IMR-90 (cell line): ENCODE results near the gene MEGF8. TPM values are rescaled to one million over a fixed set of nuclear protein-coding genes. Genes with fewer than 3 reads are reported as not detected.

ENCODE experiments used
- ATAC-seq: fragments of 200-7000 bp; cut with Tn5 transposase; 2 replicates; pipeline ENCODE4 v1.9.1; 2020; ENCODE audit warnings: low read depth, mild to moderate bottlenecking, moderate library complexity
- BruUV-seq: library from RNA; stranded (reverse); fragments of 400-500 nt; replicated peaks from 2 replicates; lab custom pipeline; 2021; lab: Mats Ljungman, UMichigan
- CTCF ChIA-PET: fragments of 300-600 bp; formaldehyde crosslinking; extraction: SDS; loops from one replicate; lab custom pipeline; 2021; ENCODE audit warnings: antibody characterized with exemption; lab: Yijun Ruan, JAX
- POLR2A ChIA-PET: fragments of 300-600 bp; sonication (Branson Sonifier 250); formaldehyde crosslinking; loops from one replicate; lab custom pipeline; 2022; ENCODE audit warnings: antibody characterized with exemption; ENCODE audit not compliant: unreplicated experiment; lab: Charles Lee
- DNase-seq: peaks from one replicate; pipeline ENCODE4 v3.0.0; 2013
- H2AFZ ChIP-seq: replicated peaks from 2 replicates; pipeline ENCODE3; 2013; ENCODE audit warnings: low read length, mild to moderate bottlenecking; ENCODE audit not compliant: poor library complexity
- H2AK5ac ChIP-seq: 2 replicates; pipeline ENCODE4 v1.6.1; 2013; ENCODE audit warnings: low read depth, low read length, inconsistent platforms
- H2AK9ac ChIP-seq: replicated peaks from 2 replicates; pipeline ENCODE3; 2013; ENCODE audit warnings: mild to moderate bottlenecking, low read depth, low read length, moderate library complexity; ENCODE audit not compliant: poor library complexity
- H2BK120ac ChIP-seq: 2 replicates; pipeline ENCODE4 v1.6.1; 2013; ENCODE audit warnings: low read depth, low read length, inconsistent platforms
- H2BK15ac ChIP-seq: 3 replicates; pipeline ENCODE4 v1.6.1; 2013; ENCODE audit warnings: low read depth, low read length, inconsistent platforms
- H2BK20ac ChIP-seq: 2 replicates; pipeline ENCODE4 v1.6.1; 2013; ENCODE audit warnings: low read depth, mild to moderate bottlenecking, inconsistent platforms, low read length, moderate library complexity
- H2BK5ac ChIP-seq: 2 replicates; pipeline ENCODE4 v1.6.1; 2013; ENCODE audit warnings: mild to moderate bottlenecking, low read depth, low read length, inconsistent platforms; ENCODE audit not compliant: poor library complexity, severe bottlenecking
- H3K14ac ChIP-seq: replicated peaks from 2 replicates; pipeline ENCODE4 v1.6.1; 2013; ENCODE audit warnings: low read depth, low read length, inconsistent platforms
- H3K18ac ChIP-seq: 2 replicates; pipeline ENCODE4 v1.6.1; 2013; ENCODE audit warnings: low read depth, low read length, control low read depth
- H3K23ac ChIP-seq: 2 replicates; pipeline ENCODE4 v1.6.1; 2013; ENCODE audit warnings: low read depth, low read length, inconsistent platforms
- H3K27ac ChIP-seq: 2 replicates; pipeline ENCODE4 v1.5.1; 2013; ENCODE audit warnings: mild to moderate bottlenecking, control low read depth, low read length; ENCODE audit not compliant: insufficient read depth
- H3K27me3 ChIP-seq: 2 replicates; pipeline ENCODE4 v1.6.1; 2013; ENCODE audit warnings: low read length; ENCODE audit not compliant: control insufficient read depth, insufficient read depth
- H3K36me3 ChIP-seq: 2 replicates; pipeline ENCODE4 v1.6.1; 2013; ENCODE audit warnings: low read length, mixed read lengths; ENCODE audit not compliant: control insufficient read depth, insufficient read depth
- H3K4ac ChIP-seq: 2 replicates; pipeline ENCODE4 v1.6.1; 2013; ENCODE audit warnings: low read depth, low read length, inconsistent platforms
- H3K4me1 ChIP-seq: 2 replicates; pipeline ENCODE4 v1.6.1; 2013; ENCODE audit warnings: low read length, mixed read lengths; ENCODE audit not compliant: control insufficient read depth, insufficient read depth
- H3K4me2 ChIP-seq: 2 replicates; pipeline ENCODE4 v1.6.1; 2013; ENCODE audit warnings: low read depth, mild to moderate bottlenecking, control low read depth, low read length, moderate library complexity
- H3K4me3 ChIP-seq: 2 replicates; pipeline ENCODE4 v1.5.1; 2013; ENCODE audit warnings: low read depth, mild to moderate bottlenecking, control low read depth, low read length, moderate library complexity; ENCODE audit not compliant: insufficient read depth
- H3K56ac ChIP-seq: 2 replicates; pipeline ENCODE4 v1.6.1; 2013; ENCODE audit warnings: low read length, inconsistent platforms; ENCODE audit not compliant: insufficient read depth; ENCODE audit errors: extremely low read depth
- H3K79me1 ChIP-seq, 2 experiments: 2 replicates each; pipeline ENCODE4 v1.6.1; 2013; ENCODE audit warnings: low read length in 2 of 2, inconsistent platforms in 1 of 2, low read depth in 1 of 2
- H3K9ac ChIP-seq: 2 replicates; pipeline ENCODE4 v1.6.1; 2013; ENCODE audit warnings: low read depth, low read length, control low read depth
- H3K9me1 ChIP-seq: 2 replicates; pipeline ENCODE4 v1.6.1; 2013; ENCODE audit warnings: low read length, inconsistent platforms; ENCODE audit not compliant: insufficient read depth
- H3K9me3 ChIP-seq: 2 replicates; pipeline ENCODE4 v1.6.1; 2013; ENCODE audit warnings: low read length; ENCODE audit not compliant: control insufficient read depth, insufficient read depth
- H4K20me1 ChIP-seq: 2 replicates; pipeline ENCODE4 v1.6.1; 2013; ENCODE audit warnings: low read length, inconsistent platforms; ENCODE audit not compliant: insufficient read depth
- H4K5ac ChIP-seq: 2 replicates; pipeline ENCODE4 v1.6.1; 2013; ENCODE audit warnings: mild to moderate bottlenecking, low read depth, low read length, control low read depth
- H4K8ac ChIP-seq, 2 experiments: 2 replicates each; pipeline ENCODE4 v1.6.1; 2013; ENCODE audit warnings: low read depth in 2 of 2, low read length in 2 of 2, control low read depth in 1 of 2, inconsistent platforms in 1 of 2
- H4K91ac ChIP-seq: 2 replicates; pipeline ENCODE4 v1.6.1; 2013; ENCODE audit warnings: low read depth, low read length, inconsistent platforms; ENCODE audit not compliant: insufficient read depth
- FOS ChIP-seq: fragments of 150-350 bp; IDR thresholded peaks from 2 replicates; pipeline ENCODE4 v1.6.1; 2016; ENCODE audit warnings: low read depth, low read length
- MXI1 ChIP-seq: IDR thresholded peaks from 2 replicates; pipeline ENCODE4 v1.6.1; 2012; ENCODE audit warnings: low read depth, mild to moderate bottlenecking, low read length, moderate library complexity, borderline replicate concordance
- RAD21 ChIP-seq: IDR thresholded peaks from 2 replicates; pipeline ENCODE4 v1.6.1; 2012; ENCODE audit warnings: low read length, improper control_type of control experiment
- WGBS, 2 experiments: methylation state at CpG; one replicate each; pipeline versions ENCODE4 v1.1.5 to v1.1.7; 2013; ENCODE audit warnings: missing lambda C conversion rate in 2 of 2; ENCODE audit not compliant: insufficient read length in 1 of 2; ENCODE audit errors: extremely low coverage in 2 of 2; 5-methylcytosine and 5-hydroxymethylcytosine counted together
- dilution Hi-C: fragments of 300-500 bp; cut with HindIII; formaldehyde crosslinking; loops from one replicate; pipeline ENCODE4 v1.14.3; 2018; ENCODE audit warnings: low sequenced_read_pairs; ENCODE audit not compliant: unreplicated experiment
- in situ Hi-C: fragments of 300-500 bp; cut with MboI; formaldehyde crosslinking; loops from 3 replicates; pipeline ENCODE4 v1.14.3; 2019; ENCODE audit warnings: low sequenced_read_pairs, inconsistent platforms, mixed read lengths
- intact Hi-C: fragments of 100-400 bp; cut with micrococcal nuclease; formaldehyde crosslinking; loops from 2 replicates; pipeline ENCODE4 v1.10.0; 2022
- polyA plus RNA-seq, 3 experiments: library from polyadenylated mRNA; depleted of rRNA; stranded (reverse); fragments of >200 nt; gene quantifications; 2 replicates each; pipeline ENCODE4 v1.2.3, GENCODE V29; 2012; ENCODE audit warnings: low replicate concordance in 1 of 3
- total RNA-seq: library from RNA; depleted of rRNA; stranded (reverse); fragments of >200 nt; gene quantifications from 2 replicates; pipeline ENCODE4 v1.2.3, GENCODE V29; 2012

Gene MEGF8
- total and polyA plus RNA-seq, 2 of the 4 experiments (the other 2 are of a cell fraction): 2.3 to 12.5 TPM

DNA sequence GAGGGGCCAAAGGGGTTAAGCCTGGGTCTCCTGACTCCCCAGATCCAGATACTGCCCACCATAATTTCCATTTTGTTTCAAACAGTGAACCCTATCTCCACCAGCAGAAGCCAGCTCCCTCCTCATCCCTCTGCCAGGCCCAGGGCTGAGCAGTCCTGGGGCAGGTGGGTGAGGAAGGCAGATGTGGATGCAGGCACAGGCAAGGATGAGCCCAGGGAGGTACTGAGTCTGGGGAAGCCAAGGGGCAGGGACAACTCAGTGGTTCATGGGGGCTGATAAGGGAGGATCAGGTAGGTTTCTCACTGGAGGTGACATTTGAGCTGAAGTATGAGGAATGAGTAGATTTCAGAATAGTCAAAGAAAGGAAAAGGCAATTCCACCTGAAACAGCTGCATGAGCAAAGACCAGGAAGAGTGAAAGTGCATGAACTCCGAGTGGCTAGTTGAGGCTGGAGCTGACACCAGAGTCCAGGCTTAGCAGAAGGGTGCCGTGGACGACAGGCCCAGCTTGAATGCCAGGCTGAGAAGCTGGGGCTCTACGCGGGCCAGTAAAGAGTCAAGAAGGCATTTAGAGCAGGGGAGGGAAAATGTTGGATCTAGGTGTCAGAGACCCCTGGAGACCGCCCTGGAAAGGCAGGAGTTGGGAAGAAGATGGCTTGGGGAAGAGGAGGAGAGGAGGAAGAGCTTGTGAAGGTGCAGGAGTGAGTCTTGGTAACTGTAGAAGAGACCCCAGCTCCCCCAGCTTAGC, 46.1 kb upstream of the MEGF8 start:
- H3K4ac ChIP-seq: peak overlapping the region; percentile 59; the same call in 1 of the 2 replicates
- peak overlapping the region; percentile 65 for H3K4me3 ChIP-seq
- H2BK120ac ChIP-seq: no peak overlapping the region
- H2AK5ac ChIP-seq: peak overlapping the region; percentile 95
- H3K56ac ChIP-seq: peak overlapping the region; percentile 65; the same call in 1 of the 2 replicates
- POLR2A ChIA-PET: no interaction called here
- H3K9me1 ChIP-seq: peaks cover 17% of the 10 kb centered on the region
- H4K5ac ChIP-seq: peak overlapping the region; percentile 31; the same call in 1 of the 2 replicates
- WGBS, 2 experiments: 17% methylated on average over 4 of the region's 6 CpGs; no CpG with 5 or more reads in 1 of the 2 experiments
- H3K9ac ChIP-seq: peak overlapping the region; percentile 87
- H3K36me3 ChIP-seq: peaks cover 16% of the 10 kb centered on the region
- TF ChIP-seq FOS (no peak), MXI1 (0 out of 2 replicates have a peak, but pooled peaks have one; percentile 31), RAD21 (no peak)
- H3K18ac ChIP-seq: no peak overlapping the region
- peak overlapping the region; percentile 15 to 71; a peak in 2 of 4 replicates for H4K8ac ChIP-seq
- no peak overlapping the region for H2BK20ac ChIP-seq
- H3K4me1 ChIP-seq: peaks cover 46% of the 10 kb centered on the region
- peak overlapping the region; percentile 90 for H2AFZ ChIP-seq
- no peaks in the 10 kb centered on the region for H3K9me3 ChIP-seq
- H3K27ac ChIP-seq: peak overlapping the region; percentile 83
- no TSS peak for BruUV-seq
- H2BK5ac ChIP-seq: peak overlapping the region; percentile 63
- CTCF ChIA-PET: interaction anchor here (0.6 to 3.6 kb wide), 6 partner anchors 9 to 34 kb away, joined by 3 to 29 read pairs (median 4); partner anchors contain the start of gene CIC
- DNase-seq (no peak), ATAC-seq (no peak)
- H2AK9ac ChIP-seq: peak overlapping the region; percentile 97
- dilution Hi-C loops (no loop called here), in situ Hi-C loops (no loop called here), intact Hi-C loops (loop anchor here (1.0 kb wide), 1 partner anchor 33 kb away; no protein-coding TSS in a partner anchor)
- H3K79me1 ChIP-seq: peaks cover 38 to 77% of the 10 kb centered on the region in 2 experiments
- H3K23ac ChIP-seq: peak overlapping the region; percentile 58
- peak overlapping the region; percentile 59; the same call in 1 of the 2 replicates for H4K91ac ChIP-seq
- H4K20me1 ChIP-seq: peaks cover 43% of the 10 kb centered on the region; the same call in 1 of the 2 replicates
- H3K27me3 ChIP-seq: no peaks in the 10 kb centered on the region
- peak overlapping the region; percentile 89 for H3K4me2 ChIP-seq
- no peak overlapping the region for H2BK15ac ChIP-seq
- H3K14ac ChIP-seq: peak overlapping the region; percentile 83
